A673 (cell line): ENCODE results near the gene TEX12. TPM values are rescaled to one million over a fixed set of nuclear protein-coding genes. Genes with fewer than 3 reads are reported as not detected.

ENCODE experiments used
- BruUV-seq: library from RNA; stranded (reverse); fragments of 400-500 nt; replicated peaks from 2 replicates; lab custom pipeline; 2021; lab: Mats Ljungman, UMichigan
- CTCF ChIA-PET: fragments of 300-600 bp; sonication (Branson Sonifier 250); formaldehyde crosslinking; loops from one replicate; lab custom pipeline; 2022; ENCODE audit warnings: antibody characterized with exemption; lab: Charles Lee
- POLR2A ChIA-PET: fragments of 300-600 bp; sonication (Branson Sonifier 250); formaldehyde crosslinking; loops from one replicate; lab custom pipeline; 2022; ENCODE audit warnings: antibody characterized with exemption; ENCODE audit not compliant: low non-redundant PET; lab: Charles Lee
- DNase-seq: peaks from one replicate; pipeline ENCODE4 v3.0.0-alpha.2; 2015; ENCODE audit warnings: low spot score
- H3K27ac ChIP-seq: fragments of 200-600 bp; sonication (generic); 2 replicates; pipeline ENCODE4 v1.5.1; 2016; ENCODE audit warnings: mixed run types, low read depth, mild to moderate bottlenecking, mixed read lengths, antibody characterized with exemption, low read length; ENCODE audit not compliant: poor library complexity, severe bottlenecking
- H3K27me3 ChIP-seq: fragments of 200-600 bp; sonication (generic); replicated peaks from 2 replicates; pipeline ENCODE4 v1.6.1; 2017; ENCODE audit warnings: mixed run types, low read depth, mild to moderate bottlenecking, mixed read lengths, antibody characterized with exemption, low read length; ENCODE audit not compliant: insufficient read depth, poor library complexity
- H3K36me3 ChIP-seq: fragments of 200-600 bp; sonication (generic); 2 replicates; pipeline ENCODE4 v1.6.1; 2016; ENCODE audit warnings: mixed run types, mild to moderate bottlenecking, mixed read lengths, antibody characterized with exemption, low read length; ENCODE audit not compliant: insufficient read depth, poor library complexity, severe bottlenecking
- H3K4me1 ChIP-seq: fragments of 200-600 bp; sonication (generic); 2 replicates; pipeline ENCODE4 v1.6.1; 2017; ENCODE audit warnings: mixed run types, mild to moderate bottlenecking, mixed read lengths, antibody characterized with exemption, low read length; ENCODE audit not compliant: insufficient read depth, poor library complexity, severe bottlenecking
- H3K4me3 ChIP-seq: fragments of 200-600 bp; sonication (generic); 2 replicates; pipeline ENCODE4 v1.5.1; 2016; ENCODE audit warnings: low read depth, mixed run types, mild to moderate bottlenecking, mixed read lengths, low read length; ENCODE audit not compliant: poor library complexity, severe bottlenecking
- H3K9me3 ChIP-seq: fragments of 200-600 bp; sonication (generic); 2 replicates; pipeline ENCODE4 v1.6.1; 2016; ENCODE audit warnings: mixed run types, low read depth, mild to moderate bottlenecking, mixed read lengths, antibody characterized with exemption, low read length; ENCODE audit not compliant: poor library complexity, severe bottlenecking
- EZH2 ChIP-seq: fragments of 200-600 bp; sonication (generic); IDR thresholded peaks from 2 replicates; pipeline ENCODE4 v1.6.1; 2017; ENCODE audit warnings: borderline replicate concordance, low read depth, mild to moderate bottlenecking, mixed read lengths, antibody characterized with exemption, low read length; ENCODE audit not compliant: poor library complexity, severe bottlenecking
- intact Hi-C: fragments of 100-400 bp; cut with micrococcal nuclease; formaldehyde crosslinking; loops from one replicate; pipeline ENCODE4 v1.10.0; 2022; ENCODE audit not compliant: unreplicated experiment
- total RNA-seq: library from RNA; stranded (reverse); gene quantifications from 2 replicates; pipeline ENCODE4 v1.2.3, GENCODE V29; 2021
- TF ChIP-seq, protein P1 (sequence below): fragments of 300-800, 200-600 bp; sonication (generic); conservative IDR thresholded peaks from 2 replicates; pipeline ENCODE4 v1.5.1; 2017; ENCODE audit warnings: low read depth, mild to moderate bottlenecking, antibody characterized with exemption, low read length, moderate library complexity, mixed read lengths

TEX12 gene
- total RNA-seq, 1 experiment from 2014 or later = 0.41 TPM

- ChIA-PET POLR2A (no interaction called here), CTCF (no interaction called here)
- intact Hi-C loops = loop anchor here (10.0 kb wide), 1 partner anchor 304 kb away; the partner anchor contains the start of genes ALG9, CFAP68 and FDXACB1
- Histone ChIP-seq H3K9me3 (no peaks in the 10 kb centered on the region), H3K4me3 (no peak overlapping the region), H3K27ac (no peak overlapping the region), H3K36me3 (no peaks in the 10 kb centered on the region), H3K27me3 (no peaks in the 10 kb centered on the region), H3K4me1 (peaks cover 6% of the 10 kb centered on the region)
- DNase-seq = no peak
- TF ChIP-seq EZH2 = no peak
- TF ChIP-seq, protein P1, sequence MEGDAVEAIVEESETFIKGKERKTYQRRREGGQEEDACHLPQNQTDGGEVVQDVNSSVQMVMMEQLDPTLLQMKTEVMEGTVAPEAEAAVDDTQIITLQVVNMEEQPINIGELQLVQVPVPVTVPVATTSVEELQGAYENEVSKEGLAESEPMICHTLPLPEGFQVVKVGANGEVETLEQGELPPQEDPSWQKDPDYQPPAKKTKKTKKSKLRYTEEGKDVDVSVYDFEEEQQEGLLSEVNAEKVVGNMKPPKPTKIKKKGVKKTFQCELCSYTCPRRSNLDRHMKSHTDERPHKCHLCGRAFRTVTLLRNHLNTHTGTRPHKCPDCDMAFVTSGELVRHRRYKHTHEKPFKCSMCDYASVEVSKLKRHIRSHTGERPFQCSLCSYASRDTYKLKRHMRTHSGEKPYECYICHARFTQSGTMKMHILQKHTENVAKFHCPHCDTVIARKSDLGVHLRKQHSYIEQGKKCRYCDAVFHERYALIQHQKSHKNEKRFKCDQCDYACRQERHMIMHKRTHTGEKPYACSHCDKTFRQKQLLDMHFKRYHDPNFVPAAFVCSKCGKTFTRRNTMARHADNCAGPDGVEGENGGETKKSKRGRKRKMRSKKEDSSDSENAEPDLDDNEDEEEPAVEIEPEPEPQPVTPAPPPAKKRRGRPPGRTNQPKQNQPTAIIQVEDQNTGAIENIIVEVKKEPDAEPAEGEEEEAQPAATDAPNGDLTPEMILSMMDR = no peak
- BruUV-seq = no TSS peak
These were observed 11.3 kb downstream of the TEX12 start for GRCh38 chr11:112178428-112178827.

DNA sequence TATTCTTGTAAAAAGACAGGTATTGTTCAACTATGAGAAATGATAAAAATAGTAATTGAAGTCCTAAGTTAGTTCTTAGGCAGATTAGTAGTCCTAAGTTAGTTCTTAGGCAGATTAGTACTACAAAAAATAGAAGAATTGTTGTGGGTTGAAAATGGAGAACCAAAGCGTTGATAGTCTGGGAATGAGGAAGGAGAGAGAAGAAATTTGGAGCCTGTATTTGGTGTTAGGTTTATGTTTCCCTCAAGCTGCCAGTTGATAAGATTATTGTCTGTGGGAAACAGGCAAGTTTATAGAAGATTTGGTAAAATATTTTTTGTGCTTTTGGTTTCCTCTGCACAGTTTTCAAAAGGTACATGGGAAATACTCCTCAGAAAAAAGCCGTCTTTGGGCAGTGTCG is 11.8 kb downstream of the TEX12 start:
- no TSS peak for BruUV-seq

GRCh38 chr11:112179601-112180000 is 12.4 kb downstream of the TEX12 start:
- H3K27me3 ChIP-seq = no peaks in the 10 kb centered on the region
- H3K36me3 ChIP-seq = no peaks in the 10 kb centered on the region
- peaks cover 6% of the 10 kb centered on the region for H3K4me1 ChIP-seq
- intact Hi-C loops = loop anchor here (10.0 kb wide), 1 partner anchor 305 kb away; the partner anchor contains the start of genes ALG9, CFAP68 and FDXACB1
- no TSS peak for BruUV-seq
- TF ChIP-seq EZH2 = no peak
- TF ChIP-seq, protein P1 = no peak
- POLR2A ChIA-PET = no interaction called here
- CTCF ChIA-PET = no interaction called here
- no peak for DNase-seq
- no peak overlapping the region for H3K27ac ChIP-seq
- H3K4me3 ChIP-seq = no peak overlapping the region
- H3K9me3 ChIP-seq = no peaks in the 10 kb centered on the region

More for the DNA sequence above, 11.8 kb downstream of the TEX12 start:
- TF ChIP-seq, protein P1 = no peak
- no peak for TF ChIP-seq EZH2
- CTCF ChIA-PET = no interaction called here
- POLR2A ChIA-PET = no interaction called here
- Histone ChIP-seq H3K4me3 (no peak overlapping the region), H3K27ac (no peak overlapping the region), H3K9me3 (no peaks in the 10 kb centered on the region), H3K4me1 (peaks cover 6% of the 10 kb centered on the region), H3K27me3 (no peaks in the 10 kb centered on the region), H3K36me3 (no peaks in the 10 kb centered on the region)
- no peak for DNase-seq
- intact Hi-C loops = loop anchor here (10.0 kb wide), 1 partner anchor 304 kb away; the partner anchor contains the start of genes ALG9, CFAP68 and FDXACB1
